Measurements from ENCODE around the gene TRAPPC11.

TRAPPC11 gene

GRCh38 chr4:183732296-183732695 lies 73.2 kb downstream of the TRAPPC11 start:
- Histone ChIP-seq H3K27me3 (ENCODE audit: insufficient read depth, low read length) (peaks cover 6% of the 10 kb centered on the region), H3K36me3 (ENCODE audit: insufficient read depth, low read length) (no peaks in the 10 kb centered on the region), H3K4me3 (ENCODE audit: low read length) (no peak overlapping the region), H2AFZ (ENCODE audit: low read depth, low read length) (no peak overlapping the region), H3K9me3 (ENCODE audit: low read length) (no peaks in the 10 kb centered on the region), H3K4me1 (ENCODE audit: insufficient read depth, low read length) (no peaks in the 10 kb centered on the region)

GRCh38 chr4:183733181-183733580 lies 74.1 kb downstream of the TRAPPC11 start:
- Histone ChIP-seq H2AFZ (ENCODE audit: low read depth, low read length) (no peak overlapping the region), H3K4me1 (ENCODE audit: insufficient read depth, low read length) (no peaks in the 10 kb centered on the region), H3K27me3 (ENCODE audit: insufficient read depth, low read length) (peaks cover 6% of the 10 kb centered on the region), H3K36me3 (ENCODE audit: insufficient read depth, low read length) (no peaks in the 10 kb centered on the region), H3K4me3 (ENCODE audit: low read length) (no peak overlapping the region), H3K9me3 (ENCODE audit: low read length) (no peaks in the 10 kb centered on the region)

GRCh38 chr4:183738081-183738673 lies 79.1 kb downstream of the TRAPPC11 start:
- Histone ChIP-seq H3K27me3 (ENCODE audit: insufficient read depth, low read length) (peaks cover 6% of the 10 kb centered on the region), H2AFZ (ENCODE audit: low read depth, low read length) (no peak overlapping the region), H3K4me3 (ENCODE audit: low read length) (no peak overlapping the region), H3K4me1 (ENCODE audit: insufficient read depth, low read length) (no peaks in the 10 kb centered on the region), H3K36me3 (ENCODE audit: insufficient read depth, low read length) (no peaks in the 10 kb centered on the region), H3K9me3 (ENCODE audit: low read length) (no peaks in the 10 kb centered on the region)

DNA sequence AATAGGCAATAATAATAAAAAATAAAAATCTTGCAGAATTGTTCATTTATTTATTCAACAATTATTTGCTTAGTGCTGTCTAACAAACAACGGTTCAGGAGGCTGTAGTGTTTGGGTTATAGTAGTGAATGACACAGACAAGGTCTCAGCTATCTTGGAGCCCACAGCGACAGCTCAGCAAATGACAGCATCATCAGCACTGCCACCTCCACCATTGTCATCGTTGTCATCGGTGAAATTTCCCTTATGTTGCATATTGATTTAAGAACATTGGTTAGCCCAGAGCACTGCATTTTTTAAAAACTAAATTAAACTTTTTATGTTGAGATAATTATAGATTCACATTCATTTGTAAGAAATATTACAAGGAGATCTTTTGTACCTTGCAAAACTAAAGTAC lies 79.9 kb downstream of the TRAPPC11 start:
- no peaks in the 10 kb centered on the region for H3K36me3 ChIP-seq (ENCODE audit: insufficient read depth, low read length)
- H3K4me3 ChIP-seq (ENCODE audit: low read length), result no peak overlapping the region
- H3K27me3 ChIP-seq (ENCODE audit: insufficient read depth, low read length), result no peaks in the 10 kb centered on the region
- no peaks in the 10 kb centered on the region for H3K4me1 ChIP-seq (ENCODE audit: insufficient read depth, low read length)
- no peak overlapping the region for H2AFZ ChIP-seq (ENCODE audit: low read depth, low read length)
- H3K9me3 ChIP-seq (ENCODE audit: low read length), result no peaks in the 10 kb centered on the region

DNA sequence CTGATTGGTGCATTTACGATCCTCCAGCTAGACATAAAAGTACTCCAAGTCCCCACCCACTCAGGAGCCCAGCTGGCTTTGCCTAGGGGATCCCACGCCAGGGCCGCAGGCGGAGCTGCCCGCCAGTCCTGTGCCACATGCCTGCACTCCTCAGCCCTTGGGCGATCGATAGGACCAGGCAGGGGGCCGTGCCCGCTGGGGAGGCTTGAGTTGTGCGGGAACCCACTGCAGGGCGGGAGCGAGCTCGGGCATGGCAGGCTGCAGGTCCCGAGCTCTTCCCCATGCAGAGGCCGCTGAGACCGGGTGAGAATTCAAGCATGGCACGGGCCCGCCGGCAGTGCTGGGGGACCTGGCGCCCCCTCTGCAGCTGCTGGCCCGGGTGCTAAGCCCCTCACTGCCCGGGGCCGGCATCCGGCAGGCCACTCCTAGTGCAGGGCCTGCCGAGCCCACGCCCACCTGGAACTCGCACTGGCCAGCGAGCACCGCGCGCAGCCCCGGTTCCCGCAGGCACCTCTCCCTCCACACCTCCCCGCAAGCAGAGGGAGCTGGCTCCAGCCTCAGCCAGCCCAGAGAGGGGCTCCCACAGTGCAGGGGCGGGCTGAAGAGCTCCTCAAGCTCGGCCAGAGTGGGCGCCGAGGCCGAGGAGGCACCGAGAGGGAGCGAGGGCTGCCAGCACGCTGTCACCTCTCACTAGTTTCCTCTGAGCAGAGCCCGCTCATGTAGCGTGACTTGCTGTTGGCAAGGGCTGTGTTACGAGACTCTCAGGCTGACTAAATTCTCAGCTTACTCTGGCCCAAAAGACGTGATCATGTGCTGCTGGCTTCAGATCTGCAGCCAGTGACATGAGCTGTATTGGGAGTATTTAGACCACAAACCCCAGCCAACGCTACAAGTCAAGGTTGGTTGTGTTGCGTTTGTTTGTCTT lies 87.5 kb downstream of the TRAPPC11 start:
- no peaks in the 10 kb centered on the region for H3K27me3 ChIP-seq (ENCODE audit: insufficient read depth, low read length)
- H2AFZ ChIP-seq (ENCODE audit: low read depth, low read length), result no peak overlapping the region
- no peaks in the 10 kb centered on the region for H3K36me3 ChIP-seq (ENCODE audit: insufficient read depth, low read length)
- peaks cover 3% of the 10 kb centered on the region for H3K9me3 ChIP-seq (ENCODE audit: low read length)
- H3K4me3 ChIP-seq (ENCODE audit: low read length), result no peak overlapping the region
- no peaks in the 10 kb centered on the region for H3K4me1 ChIP-seq (ENCODE audit: insufficient read depth, low read length)

DNA sequence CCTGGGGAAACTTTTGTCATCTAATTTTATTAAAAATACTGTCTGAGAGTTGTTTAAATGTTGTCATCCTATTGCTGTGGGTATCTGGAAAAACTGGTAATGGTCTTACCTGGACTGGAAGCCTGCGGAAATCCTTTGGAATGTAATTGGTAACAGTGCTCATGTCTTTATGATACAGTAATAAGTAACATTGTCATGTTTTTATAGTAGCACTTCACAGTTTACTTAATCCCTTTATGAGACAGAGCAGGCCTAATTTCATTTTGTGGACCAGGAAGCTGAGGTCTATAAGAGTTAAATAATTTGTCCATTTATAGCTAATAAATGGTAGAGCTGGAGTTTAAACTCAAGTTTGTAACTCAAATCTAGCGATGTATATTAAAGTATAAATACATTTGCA lies 88.3 kb downstream of the TRAPPC11 start:
- Histone ChIP-seq H3K4me3 (ENCODE audit: low read length) (no peak overlapping the region), H3K27me3 (ENCODE audit: insufficient read depth, low read length) (no peaks in the 10 kb centered on the region), H2AFZ (ENCODE audit: low read depth, low read length) (no peak overlapping the region), H3K9me3 (ENCODE audit: low read length) (peaks cover 3% of the 10 kb centered on the region), H3K4me1 (ENCODE audit: insufficient read depth, low read length) (no peaks in the 10 kb centered on the region), H3K36me3 (ENCODE audit: insufficient read depth, low read length) (no peaks in the 10 kb centered on the region)

DNA sequence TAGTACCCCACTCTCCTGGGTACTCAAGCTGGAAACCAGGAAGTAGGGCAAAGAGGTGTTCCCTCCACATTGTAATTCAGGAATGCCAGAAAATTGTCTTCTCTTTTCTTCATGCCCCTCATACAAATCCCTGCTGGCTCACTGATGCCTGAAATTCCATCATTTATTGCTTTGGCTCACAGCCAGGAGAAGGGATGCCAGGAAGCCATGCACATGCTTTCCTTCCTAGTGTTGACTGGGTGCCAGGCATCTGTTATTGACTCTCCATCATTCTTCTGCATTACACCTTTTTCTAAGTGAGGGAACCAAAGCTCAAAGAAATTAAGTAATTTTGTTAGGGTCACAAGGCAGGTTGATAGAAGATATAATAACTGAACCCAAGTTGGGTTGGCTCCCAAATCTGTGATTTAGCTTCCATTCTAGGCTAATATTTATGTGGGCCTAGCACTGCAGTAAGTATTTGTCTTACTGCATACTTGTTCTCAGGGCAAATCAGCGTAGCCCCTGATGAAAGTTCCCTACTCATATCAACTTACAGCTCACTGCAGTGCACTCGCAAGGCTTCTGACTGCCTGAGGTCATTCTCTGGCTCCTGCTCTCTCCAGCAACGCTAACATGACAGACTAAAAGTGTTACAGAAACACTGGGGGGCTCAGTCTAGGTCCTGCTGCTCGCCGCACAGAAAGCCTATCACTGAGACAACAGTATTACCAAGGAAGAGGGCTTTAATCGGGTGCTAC lies 89.0 kb downstream of the TRAPPC11 start:
- no peaks in the 10 kb centered on the region for H3K4me1 ChIP-seq (ENCODE audit: insufficient read depth, low read length)
- H3K9me3 ChIP-seq (ENCODE audit: low read length), result peaks cover 3% of the 10 kb centered on the region
- H2AFZ ChIP-seq (ENCODE audit: low read depth, low read length), result no peak overlapping the region
- H3K36me3 ChIP-seq (ENCODE audit: insufficient read depth, low read length), result no peaks in the 10 kb centered on the region
- H3K4me3 ChIP-seq (ENCODE audit: low read length), result no peak overlapping the region
- H3K27me3 ChIP-seq (ENCODE audit: insufficient read depth, low read length), result no peaks in the 10 kb centered on the region

DNA sequence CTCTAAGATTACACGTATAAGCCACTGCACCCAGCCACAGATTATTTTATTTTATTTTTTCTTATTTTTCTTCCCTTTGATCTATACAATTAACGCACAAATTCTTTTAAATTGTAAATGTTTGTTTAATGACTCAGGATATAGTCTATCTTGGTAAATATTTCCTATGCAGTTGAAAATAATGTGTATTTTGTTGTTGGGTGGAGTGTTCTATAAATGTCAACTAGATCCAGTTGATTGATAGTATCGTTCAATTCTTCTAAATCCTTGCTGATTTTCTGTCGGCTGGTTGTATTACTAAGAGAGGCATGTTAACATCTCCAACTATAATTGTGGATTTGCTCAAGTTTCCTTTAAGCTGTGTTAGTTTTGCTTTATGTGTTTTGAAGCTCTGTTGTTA lies 92.0 kb downstream of the TRAPPC11 start:
- Histone ChIP-seq H3K9me3 (ENCODE audit: low read length) (no peaks in the 10 kb centered on the region), H3K4me1 (ENCODE audit: insufficient read depth, low read length) (no peaks in the 10 kb centered on the region), H3K27me3 (ENCODE audit: insufficient read depth, low read length) (no peaks in the 10 kb centered on the region), H2AFZ (ENCODE audit: low read depth, low read length) (no peak overlapping the region), H3K4me3 (ENCODE audit: low read length) (no peak overlapping the region), H3K36me3 (ENCODE audit: insufficient read depth, low read length) (no peaks in the 10 kb centered on the region)

- Histone ChIP-seq H3K4me1 (ENCODE audit: insufficient read depth, low read length) (no peaks in the 10 kb centered on the region), H3K36me3 (ENCODE audit: insufficient read depth, low read length) (no peaks in the 10 kb centered on the region), H2AFZ (ENCODE audit: low read depth, low read length) (no peak overlapping the region), H3K4me3 (ENCODE audit: low read length) (no peak overlapping the region), H3K27me3 (ENCODE audit: insufficient read depth, low read length) (no peaks in the 10 kb centered on the region), H3K9me3 (ENCODE audit: low read length) (no peaks in the 10 kb centered on the region)
Measured at GRCh38 chr4:183755596-183755995, 96.5 kb downstream of the TRAPPC11 start.

DNA sequence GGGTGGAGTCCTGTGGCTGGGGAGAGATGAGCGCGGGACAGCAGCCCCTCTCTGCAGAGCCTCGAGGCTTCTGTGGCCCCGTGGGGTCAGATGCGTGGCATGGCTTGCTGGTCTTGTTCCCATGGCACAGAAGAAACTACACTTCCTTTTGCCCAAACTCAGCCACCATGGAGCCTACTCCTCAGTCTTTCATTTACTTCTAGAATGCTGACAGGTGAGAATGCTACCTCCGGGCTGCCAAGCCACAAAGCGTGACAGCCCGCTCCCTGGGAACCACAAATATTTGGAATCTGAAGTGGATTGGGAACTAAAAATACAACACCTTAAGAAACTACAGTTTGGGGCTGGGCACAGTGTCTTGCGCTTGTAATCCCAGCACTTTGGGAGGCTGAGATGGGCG lies 98.0 kb downstream of the TRAPPC11 start:
- no peak overlapping the region for H2AFZ ChIP-seq (ENCODE audit: low read depth, low read length)
- H3K27me3 ChIP-seq (ENCODE audit: insufficient read depth, low read length), result no peaks in the 10 kb centered on the region
- no peaks in the 10 kb centered on the region for H3K4me1 ChIP-seq (ENCODE audit: insufficient read depth, low read length)
- no peaks in the 10 kb centered on the region for H3K9me3 ChIP-seq (ENCODE audit: low read length)
- H3K36me3 ChIP-seq (ENCODE audit: insufficient read depth, low read length), result no peaks in the 10 kb centered on the region
- H3K4me3 ChIP-seq (ENCODE audit: low read length), result no peak overlapping the region

DNA sequence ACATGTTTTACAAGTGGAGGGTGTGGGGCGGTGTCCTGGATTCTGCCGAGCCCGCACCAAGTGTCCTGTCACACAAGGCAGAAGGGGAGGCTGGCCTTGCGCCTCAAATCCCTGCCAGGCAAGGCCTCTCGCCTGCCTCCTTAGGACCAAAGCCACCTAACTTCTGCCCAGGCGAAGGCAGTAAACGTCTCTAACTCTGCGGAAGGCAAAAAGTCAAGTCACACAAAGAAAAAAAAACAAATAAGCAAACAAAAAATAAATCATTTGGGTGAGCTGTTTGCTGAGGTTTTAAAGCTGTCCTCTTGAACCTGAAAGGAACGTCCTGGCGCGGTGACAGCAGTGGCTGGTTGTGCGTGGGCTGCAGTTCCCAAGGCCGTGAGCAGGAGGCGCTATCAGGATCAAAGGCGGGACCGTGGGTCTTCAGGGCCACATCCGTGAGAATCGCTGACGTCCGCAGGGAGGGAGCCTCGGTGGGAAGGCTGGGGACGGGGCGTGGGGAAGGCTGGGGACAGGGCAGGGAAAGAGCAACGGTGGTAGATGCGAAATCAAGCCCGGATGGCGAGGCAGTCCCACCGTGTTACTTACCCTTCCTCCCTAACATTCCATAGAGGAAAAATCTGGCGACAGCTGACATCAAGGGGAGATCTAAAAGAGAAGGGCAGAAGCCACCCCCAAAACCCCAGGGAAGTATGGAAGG lies 99.1 kb downstream of the TRAPPC11 start:
- Histone ChIP-seq H3K27me3 (ENCODE audit: insufficient read depth, low read length) (no peaks in the 10 kb centered on the region), H3K36me3 (ENCODE audit: insufficient read depth, low read length) (no peaks in the 10 kb centered on the region), H3K4me1 (ENCODE audit: insufficient read depth, low read length) (no peaks in the 10 kb centered on the region), H2AFZ (ENCODE audit: low read depth, low read length) (no peak overlapping the region), H3K4me3 (ENCODE audit: low read length) (no peak overlapping the region), H3K9me3 (ENCODE audit: low read length) (no peaks in the 10 kb centered on the region)

- Histone ChIP-seq H3K4me1 (ENCODE audit: insufficient read depth, low read length) (no peaks in the 10 kb centered on the region), H3K9me3 (ENCODE audit: low read length) (no peaks in the 10 kb centered on the region), H3K4me3 (ENCODE audit: low read length) (no peak overlapping the region), H3K27me3 (ENCODE audit: insufficient read depth, low read length) (no peaks in the 10 kb centered on the region), H2AFZ (ENCODE audit: low read depth, low read length) (no peak overlapping the region), H3K36me3 (ENCODE audit: insufficient read depth, low read length) (no peaks in the 10 kb centered on the region)
Measured at GRCh38 chr4:183758758-183759447, 99.8 kb downstream of the TRAPPC11 start.
